Measurements from ENCODE around the gene GRHL1.

DNA sequence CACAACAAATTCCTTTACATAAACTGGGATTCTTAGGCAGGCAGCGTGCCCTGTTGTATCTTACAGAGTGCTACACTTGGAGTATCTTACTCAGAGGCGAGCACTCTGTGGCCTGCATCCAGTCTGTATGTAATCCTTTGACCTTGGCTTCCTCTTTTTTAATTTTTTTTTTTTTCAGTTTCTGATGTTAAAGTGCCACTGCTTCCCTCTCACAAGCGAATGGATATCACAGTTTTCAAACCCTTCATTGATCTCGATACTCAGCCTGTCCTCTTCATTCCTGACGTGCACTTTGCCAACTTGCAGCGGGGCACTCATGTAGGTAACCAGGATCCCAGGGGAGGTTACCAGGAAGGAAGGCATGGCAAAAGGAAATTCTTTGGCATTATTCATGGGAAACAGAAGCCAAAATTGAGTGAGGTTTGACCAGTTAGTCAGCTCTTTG is 40.4 kb downstream of the GRHL1 start:
- no peak for TF ChIP-seq EZH2phosphoT487 (IDR thresholded peaks at IDR 0.05; ENCODE audit: insufficient read depth, low read depth)
- TF ChIP-seq EZH2 (IDR thresholded peaks at IDR 0.05; ENCODE audit: insufficient read depth, poor library complexity, severe bottlenecking): no peak

Measured in GM23248 (cell line).